IPS DF 6.9 (cell line): Measurements from ENCODE around the gene YPEL2.

Experiments
- DNase-seq: peaks from one replicate; pipeline ENCODE4 v3.0.0-alpha.2; 2013; ENCODE audit warnings: low read depth, low spot score
- H3K27ac ChIP-seq: one replicate; pipeline ENCODE4 v1.5.1; 2013; ENCODE audit warnings: low read length, control low read depth
- H3K27me3 ChIP-seq: 2 replicates; pipeline ENCODE4 v1.6.1; 2013; ENCODE audit warnings: mild to moderate bottlenecking, low read length; ENCODE audit not compliant: control insufficient read depth, insufficient read depth
- H3K36me3 ChIP-seq: 2 replicates; pipeline ENCODE4 v1.6.1; 2013; ENCODE audit warnings: low read length; ENCODE audit not compliant: control insufficient read depth, insufficient read depth
- H3K4me1 ChIP-seq: 2 replicates; pipeline ENCODE4 v1.6.1; 2013; ENCODE audit warnings: low read length; ENCODE audit not compliant: control insufficient read depth, insufficient read depth
- H3K4me3 ChIP-seq: 2 replicates; pipeline ENCODE4 v1.5.1; 2013; ENCODE audit warnings: mild to moderate bottlenecking, low read length
- H3K9me3 ChIP-seq: 2 replicates; pipeline ENCODE4 v1.6.1; 2013; ENCODE audit warnings: low read length, inconsistent platforms; ENCODE audit not compliant: control insufficient read depth, insufficient read depth
- WGBS: extraction: QIAGEN DNeasy Blood & Tissue Kit; methylation state at CpG from one replicate; pipeline ENCODE4 v1.1.7; 2013; ENCODE audit warnings: mixed read lengths, missing lambda C conversion rate; ENCODE audit not compliant: insufficient read length, insufficient coverage; 5-methylcytosine and 5-hydroxymethylcytosine counted together

Gene YPEL2

GRCh38 chr17:59377410-59377809 is 46.0 kb downstream of the YPEL2 start:
- Histone ChIP-seq H3K27ac (no peak overlapping the region), H3K27me3 (no peaks in the 10 kb centered on the region), H3K4me1 (no peaks in the 10 kb centered on the region; the same call in 1 of the 2 replicates), H3K4me3 (no peak overlapping the region), H3K9me3 (no peaks in the 10 kb centered on the region), H3K36me3 (no peaks in the 10 kb centered on the region)
- no peak for DNase-seq
- no CpG with 5 or more reads among the region's 3 CpGs for WGBS

DNA sequence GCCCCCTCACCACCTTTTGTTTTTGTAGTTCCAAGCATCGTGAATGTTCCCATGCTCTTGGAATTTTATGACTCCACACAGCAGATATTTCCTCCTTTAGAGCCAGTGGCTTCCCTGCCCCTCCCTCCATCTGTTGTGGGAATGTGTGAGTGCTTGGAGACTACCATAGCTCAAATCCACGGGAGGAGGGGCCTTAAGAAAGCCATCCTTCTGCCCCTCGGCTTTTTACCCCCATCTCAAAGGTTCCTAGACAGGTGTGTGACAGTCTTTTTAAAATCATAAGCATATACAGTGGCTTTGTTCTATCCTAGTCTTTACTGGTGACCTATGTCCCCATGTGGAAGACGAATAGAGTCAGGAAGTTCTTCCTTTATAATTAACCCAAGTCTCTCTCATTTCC is 47.2 kb downstream of the YPEL2 start:
- no peak for DNase-seq
- Histone ChIP-seq H3K27ac (no peak overlapping the region), H3K4me1 (no peaks in the 10 kb centered on the region; the same call in 1 of the 2 replicates), H3K9me3 (no peaks in the 10 kb centered on the region), H3K4me3 (no peak overlapping the region), H3K36me3 (no peaks in the 10 kb centered on the region), H3K27me3 (no peaks in the 10 kb centered on the region)
- WGBS: no CpG with 5 or more reads among the region's 4 CpGs

GRCh38 chr17:59380474-59380873 is 49.0 kb downstream of the YPEL2 start:
- no peak for DNase-seq

GRCh38 chr17:59381716-59382570 is 50.5 kb downstream of the YPEL2 start:
- no peak overlapping the region for H3K27ac ChIP-seq
- DNase-seq: no peak
- H3K4me1 ChIP-seq: no peaks in the 10 kb centered on the region; the same call in 1 of the 2 replicates

More at GRCh38 chr17:59380474-59380873, 49.0 kb downstream of the YPEL2 start:
- no peaks in the 10 kb centered on the region for H3K36me3 ChIP-seq
- H3K9me3 ChIP-seq: no peaks in the 10 kb centered on the region
- H3K27ac ChIP-seq: no peak overlapping the region
- H3K4me1 ChIP-seq: no peaks in the 10 kb centered on the region; the same call in 1 of the 2 replicates
- no peak overlapping the region for H3K4me3 ChIP-seq
- no peaks in the 10 kb centered on the region for H3K27me3 ChIP-seq
- WGBS: no CpG with 5 or more reads among the region's 3 CpGs

GRCh38 chr17:59383893-59384292 is 52.4 kb downstream of the YPEL2 start:
- Histone ChIP-seq H3K4me3 (no peak overlapping the region), H3K27me3 (no peaks in the 10 kb centered on the region), H3K36me3 (no peaks in the 10 kb centered on the region), H3K27ac (no peak overlapping the region), H3K4me1 (no peaks in the 10 kb centered on the region; the same call in 1 of the 2 replicates), H3K9me3 (no peaks in the 10 kb centered on the region)
- no peak for DNase-seq
- no CpG with 5 or more reads among the region's 4 CpGs for WGBS

More at GRCh38 chr17:59381716-59382570, 50.5 kb downstream of the YPEL2 start:
- H3K36me3 ChIP-seq: no peaks in the 10 kb centered on the region
- no peaks in the 10 kb centered on the region for H3K9me3 ChIP-seq
- H3K27me3 ChIP-seq: no peaks in the 10 kb centered on the region
- no CpG with 5 or more reads among the region's 8 CpGs for WGBS
- H3K4me3 ChIP-seq: no peak overlapping the region

- Histone ChIP-seq H3K4me3 (no peak overlapping the region), H3K36me3 (no peaks in the 10 kb centered on the region), H3K27ac (no peak overlapping the region), H3K4me1 (no peaks in the 10 kb centered on the region), H3K9me3 (no peaks in the 10 kb centered on the region), H3K27me3 (no peaks in the 10 kb centered on the region)
- WGBS: no CpG with 5 or more reads among the region's 11 CpGs
- DNase-seq: no peak
These were observed 56.1 kb downstream of the YPEL2 start for GRCh38 chr17:59387351-59388068.

DNA sequence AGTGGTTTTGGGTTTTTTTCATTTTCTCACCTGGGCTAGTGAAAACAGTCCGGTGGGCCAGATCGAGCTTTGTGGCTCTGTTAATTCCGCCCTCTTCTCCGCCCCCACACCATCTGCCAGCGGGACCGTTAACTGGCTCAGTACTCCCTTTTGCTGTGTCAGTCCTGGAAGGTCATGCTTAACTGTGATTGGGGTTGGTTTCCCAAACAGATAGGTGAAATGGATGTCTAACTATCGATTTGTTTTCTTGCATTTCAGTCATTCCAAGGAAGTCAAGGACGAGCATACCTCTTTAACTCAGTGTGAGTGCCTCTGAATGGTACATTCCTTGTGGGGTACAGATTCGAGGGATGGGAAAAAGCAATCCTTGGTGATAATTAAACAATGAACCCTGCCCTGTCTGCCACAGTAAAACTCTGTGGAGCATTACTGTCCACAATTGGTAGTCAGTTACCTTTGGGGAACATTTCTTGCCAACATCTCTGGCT is 56.7 kb downstream of the YPEL2 start:
- no peak overlapping the region for H3K27ac ChIP-seq
- H3K4me1 ChIP-seq: no peaks in the 10 kb centered on the region
- no CpG with 5 or more reads among the region's 9 CpGs for WGBS
- no peak overlapping the region for H3K4me3 ChIP-seq
- no peaks in the 10 kb centered on the region for H3K36me3 ChIP-seq
- no peaks in the 10 kb centered on the region for H3K9me3 ChIP-seq
- no peaks in the 10 kb centered on the region for H3K27me3 ChIP-seq
- no peak for DNase-seq

- no peak for DNase-seq
- Histone ChIP-seq H3K4me3 (no peak overlapping the region), H3K27ac (no peak overlapping the region), H3K9me3 (no peaks in the 10 kb centered on the region), H3K27me3 (no peaks in the 10 kb centered on the region), H3K36me3 (no peaks in the 10 kb centered on the region), H3K4me1 (no peaks in the 10 kb centered on the region)
- WGBS: no CpG with 5 or more reads among the region's 5 CpGs
These were observed 57.6 kb downstream of the YPEL2 start for GRCh38 chr17:59389066-59389465.

- no peak for DNase-seq
- Histone ChIP-seq H3K4me1 (no peaks in the 10 kb centered on the region), H3K27me3 (no peaks in the 10 kb centered on the region), H3K36me3 (no peaks in the 10 kb centered on the region), H3K9me3 (no peaks in the 10 kb centered on the region), H3K4me3 (no peak overlapping the region), H3K27ac (no peak overlapping the region)
- WGBS: no CpG with 5 or more reads among the region's 4 CpGs
These were observed 59.6 kb downstream of the YPEL2 start for GRCh38 chr17:59391021-59391420.

DNA sequence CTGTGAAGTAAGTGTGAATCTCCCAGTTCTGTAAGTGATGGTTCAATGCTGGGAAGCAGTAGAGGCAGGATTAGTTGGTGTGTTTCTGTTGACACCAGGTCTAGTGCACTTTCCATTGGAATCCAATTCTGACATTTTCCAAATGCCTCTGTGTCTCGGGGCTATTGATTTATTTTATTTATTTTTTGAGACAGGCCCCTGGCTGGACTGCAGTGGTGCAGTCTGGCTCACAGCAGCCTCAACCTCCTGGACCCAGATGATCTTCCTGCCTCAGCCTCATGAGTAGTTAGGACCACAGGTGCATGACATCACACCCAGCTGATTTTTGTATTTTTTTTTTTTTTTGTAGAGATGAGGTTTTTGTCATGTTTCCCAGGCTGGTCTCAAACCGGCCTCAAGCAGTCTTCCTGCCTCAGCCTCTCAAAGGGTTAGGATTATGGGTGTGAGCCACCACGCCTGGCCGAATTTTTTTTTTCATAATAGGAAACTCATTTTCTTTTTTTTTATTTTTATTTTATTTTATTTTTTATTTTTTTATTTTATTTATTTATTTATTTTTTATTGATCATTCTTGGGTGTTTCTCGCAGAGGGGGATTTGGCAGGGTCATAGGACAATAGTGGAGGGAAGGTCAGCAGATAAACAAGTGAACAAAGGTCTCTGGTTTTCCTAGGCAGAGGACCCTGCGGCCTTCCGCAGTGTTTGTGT is 61.7 kb downstream of the YPEL2 start:
- Histone ChIP-seq H3K27ac (no peak overlapping the region), H3K9me3 (no peaks in the 10 kb centered on the region), H3K27me3 (no peaks in the 10 kb centered on the region), H3K4me1 (no peaks in the 10 kb centered on the region), H3K4me3 (no peak overlapping the region), H3K36me3 (no peaks in the 10 kb centered on the region)
- no CpG with 5 or more reads among the region's 7 CpGs for WGBS
- DNase-seq: no peak
